ENCODE results near the gene IFT22. TPM values are rescaled to one million over a fixed set of nuclear protein-coding genes. Genes with fewer than 3 reads are reported as not detected.
"Not testable (repeated sequence)": the region's sequence is repeated elsewhere in the genome, so short reads cannot be mapped to it uniquely, and the experiment has no call there.

IFT22 gene
- polyA plus RNA-seq, 2 donors: 5.4 to 10.1 TPM

GRCh38 chr7:101265622-101266516 is 55.7 kb downstream of the IFT22 start:
- no peak overlapping the region for H3K27ac ChIP-seq (ENCODE audit: low read depth in 2 of 2, low read length in 1 of 2)
- no peaks in the 10 kb centered on the region for H3K9me3 ChIP-seq (ENCODE audit: control insufficient read depth in 2 of 2, insufficient read depth in 1 of 2, low read depth in 1 of 2, low read length in 1 of 2)
- WGBS, 2 donors: 73 to 77% methylated on average over 17 of the region's 17 CpGs
- H3K27me3 ChIP-seq (ENCODE audit: control insufficient read depth in 1 of 2, insufficient read depth in 2 of 2, low read length in 2 of 2): no peaks in the 10 kb centered on the region
- no peak overlapping the region for H3K4me3 ChIP-seq (ENCODE audit: low read depth in 1 of 2, low read length in 2 of 2)
- H3K36me3 ChIP-seq (ENCODE audit: control insufficient read depth in 2 of 2, insufficient read depth in 2 of 2, low read length in 1 of 2): no peaks in the 10 kb centered on the region
- no peaks in the 10 kb centered on the region for H3K4me1 ChIP-seq (ENCODE audit: control insufficient read depth in 2 of 2, insufficient read depth in 2 of 2, low read length in 1 of 2)

- not testable (repeated sequence) for H3K4me1 ChIP-seq (ENCODE audit: control insufficient read depth in 2 of 2, insufficient read depth in 2 of 2, low read length in 1 of 2); H3K4me3 ChIP-seq (ENCODE audit: low read depth in 1 of 2, low read length in 2 of 2); H3K27ac ChIP-seq (ENCODE audit: low read depth in 2 of 2, low read length in 1 of 2); H3K27me3 ChIP-seq (ENCODE audit: control insufficient read depth in 1 of 2, insufficient read depth in 2 of 2, low read length in 2 of 2); H3K9me3 ChIP-seq (ENCODE audit: control insufficient read depth in 2 of 2, insufficient read depth in 1 of 2, low read depth in 1 of 2, low read length in 1 of 2); H3K36me3 ChIP-seq (ENCODE audit: control insufficient read depth in 2 of 2, insufficient read depth in 2 of 2, low read length in 1 of 2)
- WGBS, 2 donors: 51 to 55% methylated on average over 6 of the region's 6 CpGs
Observed at GRCh38 chr7:101264102-101264706, 57.4 kb downstream of the IFT22 start.

Other genes with a start within 250 kb of the IFT22 start
- 10 to 100 TPM in 1 of 2 donors, 1 to 10 TPM in 1; 6.2 to 13.5 TPM for gene TRIM56, start 236.3 kb downstream of the IFT22 start, polyA plus RNA-seq
- 1 to 10 TPM in 1 of 2 donors, under 1 TPM in 1; 0.88 to 1.3 TPM for gene SERPINE1, start 194.7 kb downstream of the IFT22 start, polyA plus RNA-seq
- 10 to 100 TPM; 40.2 to 43.3 TPM for gene AP1S1, start 167.3 kb downstream of the IFT22 start, polyA plus RNA-seq
- under 1 TPM in 1 of 2 donors, not detected in 1; 0.01 TPM for gene VGF, start 156.2 kb downstream of the IFT22 start, polyA plus RNA-seq
- gene NAT16, start 141.5 kb downstream of the IFT22 start, polyA plus RNA-seq: not detected
- not detected for gene MOGAT3, start 120.8 kb downstream of the IFT22 start, polyA plus RNA-seq
- 1 to 10 TPM; 9.2 to 9.7 TPM for gene PLOD3, start 104.2 kb downstream of the IFT22 start, polyA plus RNA-seq
- 10 to 100 TPM; 56.0 to 73.2 TPM for gene ZNHIT1, start 103.6 kb downstream of the IFT22 start, polyA plus RNA-seq
- 1 to 10 TPM; 3.7 to 5.9 TPM for gene CLDN15, start 84.0 kb downstream of the IFT22 start, polyA plus RNA-seq
- gene FIS1, start 76.7 kb downstream of the IFT22 start, polyA plus RNA-seq: 100 to 1,000 TPM in 1 of 2 donors, 10 to 100 TPM in 1; 70.0 to 202 TPM
- gene COL26A1, start 41.1 kb upstream of the IFT22 start, polyA plus RNA-seq: not detected